ENCODE data around the gene TJP1.

The TJP1 gene

DNA sequence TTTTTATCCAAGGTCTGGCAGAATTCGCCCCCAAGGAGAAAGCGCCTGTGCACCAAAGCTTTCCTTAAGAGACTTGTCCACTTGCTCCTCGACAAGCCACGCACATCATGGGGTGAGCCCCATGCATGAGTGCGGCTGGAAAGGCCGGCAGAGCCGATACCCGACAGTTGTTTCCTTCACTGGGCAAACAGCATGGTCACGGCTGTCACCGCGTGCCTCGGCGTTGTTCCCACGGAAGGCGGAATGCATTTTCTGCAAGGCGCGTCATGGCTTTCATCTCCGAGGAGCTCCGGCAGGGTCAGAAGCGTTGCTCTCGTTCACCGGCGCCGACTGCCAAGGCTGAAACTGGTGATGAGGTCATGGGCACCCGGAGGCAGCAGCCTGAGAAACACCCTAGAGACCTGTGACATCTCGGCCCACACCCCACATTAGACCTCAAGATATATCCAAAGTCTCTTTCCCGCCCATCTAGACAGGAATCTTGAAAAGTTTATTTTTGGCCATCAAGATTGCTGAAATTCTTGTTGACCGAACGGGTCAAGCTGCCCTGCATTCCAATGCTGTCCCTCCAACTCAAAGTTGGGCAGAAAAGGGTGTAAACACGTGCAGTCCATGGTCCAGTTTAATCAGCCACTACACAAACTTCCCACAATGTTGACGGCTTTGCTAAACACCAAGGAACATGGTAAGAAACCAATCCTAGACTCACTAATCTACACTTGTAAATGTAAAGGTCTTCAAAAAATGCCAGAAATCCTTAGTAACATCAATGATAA lies 604 bp upstream of the TJP1 start:
- TF ChIP-seq GATA3 (IDR thresholded peaks at IDR 0.05; ENCODE audit: low read depth, low read length) (no peak), GATA2 (IDR thresholded peaks at IDR 0.05; ENCODE audit: low read depth, low read length) (no peak)

DNA sequence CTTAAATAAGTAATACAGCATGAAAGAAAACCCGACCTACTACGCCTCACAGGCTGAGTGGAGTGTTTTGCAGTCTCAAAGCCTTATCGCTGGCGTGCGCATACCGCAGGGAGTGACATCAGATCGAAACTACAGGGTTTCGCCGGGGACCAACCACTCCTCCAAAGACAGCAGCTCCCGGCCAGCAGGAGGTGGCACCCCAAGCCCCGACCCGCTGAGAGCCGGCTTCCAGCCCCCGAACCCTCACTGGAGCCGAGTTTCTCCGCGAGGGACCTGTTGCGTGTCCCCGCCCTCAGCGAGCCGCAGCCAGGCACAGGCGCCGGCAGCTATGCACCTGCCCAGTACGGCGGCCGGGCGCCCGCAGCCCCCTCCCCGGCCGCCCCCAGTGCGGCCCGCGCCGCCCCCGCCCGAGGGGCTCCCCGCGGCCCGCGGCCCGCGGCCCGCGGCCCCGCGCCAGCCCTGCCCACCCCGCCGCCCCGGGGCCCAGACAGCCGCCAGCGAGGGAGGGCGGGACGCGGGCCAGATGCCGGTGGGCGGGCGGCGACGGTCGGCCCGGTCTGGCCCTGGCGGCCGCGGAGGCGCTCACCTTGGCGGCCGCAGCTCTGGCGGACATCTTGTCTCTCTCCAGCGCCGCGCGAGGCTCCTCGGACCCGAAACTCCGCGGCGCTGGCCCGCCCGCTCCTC lies 710 bp downstream of the TJP1 start:
- TF ChIP-seq GATA2 (IDR thresholded peaks at IDR 0.05; ENCODE audit: low read depth, low read length) (peak; percentile 53), GATA3 (IDR thresholded peaks at IDR 0.05; ENCODE audit: low read depth, low read length) (no peak)

DNA sequence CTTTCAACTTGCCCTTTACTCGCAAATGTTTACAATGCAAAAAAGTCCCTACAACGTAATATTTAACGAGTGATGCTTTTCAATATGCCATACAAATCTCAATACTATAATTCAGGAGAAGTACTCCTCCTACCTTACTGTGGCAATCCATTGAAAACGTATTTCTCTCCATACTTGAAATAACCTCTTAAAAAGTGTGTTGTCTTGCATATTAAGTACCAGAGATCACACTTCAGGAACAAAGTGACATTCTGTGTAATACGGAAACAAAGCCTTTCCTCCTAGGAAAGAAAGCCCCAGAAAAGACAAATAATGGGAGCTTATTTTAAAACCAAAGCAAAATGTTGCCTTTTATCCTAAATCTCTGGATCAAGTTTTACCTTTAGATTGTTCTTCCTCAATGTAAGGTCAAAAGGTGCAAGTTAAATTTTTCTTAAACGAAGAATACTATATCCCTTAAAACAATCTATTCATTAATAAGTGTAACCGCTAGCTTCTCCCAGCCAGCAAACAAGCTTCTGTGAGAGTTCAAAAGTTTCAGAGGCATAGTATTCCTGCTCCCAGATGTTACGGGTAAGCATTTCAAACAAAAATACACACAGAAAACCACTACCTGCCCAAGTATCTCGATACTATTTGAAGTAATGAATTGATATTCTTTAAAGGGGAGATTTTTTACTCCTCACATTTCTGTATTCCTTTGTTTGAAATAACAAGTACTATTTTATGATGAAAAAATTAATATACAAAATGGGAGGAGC lies 1.7 kb downstream of the TJP1 start:
- TF ChIP-seq GATA2 (IDR thresholded peaks at IDR 0.05; ENCODE audit: low read depth, low read length), result no peak
- no peak for TF ChIP-seq GATA3 (IDR thresholded peaks at IDR 0.05; ENCODE audit: low read depth, low read length)

DNA sequence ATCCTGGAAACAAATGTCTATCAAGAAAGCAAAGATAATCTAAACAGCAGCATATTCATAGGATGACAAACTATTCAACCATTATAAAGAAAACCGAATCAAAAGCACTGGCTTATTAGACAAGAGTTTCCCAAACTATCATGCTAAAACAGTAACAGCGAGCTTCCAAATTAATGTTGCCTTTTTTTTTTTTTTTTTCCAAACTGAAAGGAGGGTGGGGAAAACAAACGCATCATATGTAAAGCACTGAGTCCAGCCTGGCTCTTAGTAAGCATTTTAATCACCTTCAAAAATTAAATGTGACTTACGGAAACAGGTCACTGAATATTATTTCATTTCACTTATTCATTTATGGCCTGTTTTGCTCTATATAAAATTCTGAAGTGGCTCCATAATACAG lies 2.3 kb downstream of the TJP1 start:
- TF ChIP-seq GATA2 (IDR thresholded peaks at IDR 0.05; ENCODE audit: low read depth, low read length), result no peak
- no peak for TF ChIP-seq GATA3 (IDR thresholded peaks at IDR 0.05; ENCODE audit: low read depth, low read length)

DNA sequence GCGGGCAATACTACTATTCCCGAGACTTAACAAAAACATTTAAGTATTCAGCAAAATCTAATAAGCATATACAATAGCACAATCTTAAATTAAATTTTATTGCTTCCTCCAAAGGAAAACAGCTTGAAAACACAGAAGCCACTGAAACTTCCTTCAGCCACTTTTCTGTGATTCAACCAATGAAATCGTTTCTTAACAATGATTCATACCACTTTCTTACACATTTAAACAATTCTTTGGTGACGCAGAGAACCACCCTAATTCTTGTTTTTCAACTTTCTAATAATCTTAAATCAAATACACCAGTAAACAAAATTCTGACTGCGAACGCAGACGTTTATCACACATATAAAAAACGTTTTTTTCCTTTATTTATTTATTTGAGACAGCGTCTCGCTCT lies 4.1 kb downstream of the TJP1 start:
- TF ChIP-seq GATA2 (IDR thresholded peaks at IDR 0.05; ENCODE audit: low read depth, low read length) (no peak), GATA3 (IDR thresholded peaks at IDR 0.05; ENCODE audit: low read depth, low read length) (no peak)

DNA sequence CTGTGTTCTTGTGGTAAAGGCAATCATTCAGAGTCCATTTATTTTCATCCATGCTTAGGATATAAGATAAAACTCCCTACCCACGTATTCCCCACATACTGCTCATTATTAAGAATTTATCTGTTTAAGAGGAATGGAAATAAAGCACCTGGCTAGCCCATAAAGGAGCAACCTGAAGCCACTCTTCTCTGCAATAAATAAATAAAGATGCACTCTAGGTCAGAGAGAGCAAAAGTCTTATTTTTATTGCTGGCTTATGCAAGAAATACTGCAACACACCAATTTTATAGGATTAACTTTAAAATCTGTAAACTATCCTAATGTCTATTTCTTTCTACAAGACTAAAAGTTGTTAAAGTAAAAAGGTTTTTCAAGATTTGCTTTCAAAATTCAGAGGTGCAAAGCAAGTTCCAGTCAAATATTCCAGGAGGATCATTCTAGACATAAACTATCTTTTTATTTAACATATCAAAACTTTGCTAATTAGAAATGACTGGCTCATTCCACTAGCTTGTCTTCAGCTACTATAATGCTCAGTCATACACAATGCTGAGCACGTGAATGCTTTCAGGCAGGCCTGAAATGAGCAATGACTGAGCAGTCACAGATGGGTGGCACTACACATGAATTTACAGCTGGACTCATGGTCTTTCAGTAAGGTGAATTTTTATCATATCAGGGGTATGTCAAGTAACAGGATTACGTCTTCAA lies 7.1 kb downstream of the TJP1 start:
- no peak for TF ChIP-seq GATA2 (IDR thresholded peaks at IDR 0.05; ENCODE audit: low read depth, low read length)
- TF ChIP-seq GATA3 (IDR thresholded peaks at IDR 0.05; ENCODE audit: low read depth, low read length), result no peak

DNA sequence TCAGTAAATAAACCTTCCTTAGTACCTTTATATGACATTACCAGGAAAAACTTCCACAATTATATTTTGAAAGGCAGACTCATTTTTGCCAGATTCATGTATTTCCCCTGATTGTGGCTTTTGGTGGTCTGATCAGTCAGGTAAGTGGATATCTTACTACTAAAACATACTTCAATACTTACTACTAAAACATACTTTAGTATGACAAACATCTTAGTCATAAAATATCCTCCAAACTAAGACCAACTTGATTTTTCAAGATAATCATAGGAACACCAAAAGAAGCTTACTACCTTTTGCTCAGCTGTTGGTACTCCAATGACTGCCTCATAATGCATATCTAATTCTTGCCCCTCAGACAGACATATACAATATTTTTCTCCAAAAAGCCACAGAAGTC lies 9.3 kb downstream of the TJP1 start:
- TF ChIP-seq GATA3 (IDR thresholded peaks at IDR 0.05; ENCODE audit: low read depth, low read length) (no peak), GATA2 (IDR thresholded peaks at IDR 0.05; ENCODE audit: low read depth, low read length) (no peak)

DNA sequence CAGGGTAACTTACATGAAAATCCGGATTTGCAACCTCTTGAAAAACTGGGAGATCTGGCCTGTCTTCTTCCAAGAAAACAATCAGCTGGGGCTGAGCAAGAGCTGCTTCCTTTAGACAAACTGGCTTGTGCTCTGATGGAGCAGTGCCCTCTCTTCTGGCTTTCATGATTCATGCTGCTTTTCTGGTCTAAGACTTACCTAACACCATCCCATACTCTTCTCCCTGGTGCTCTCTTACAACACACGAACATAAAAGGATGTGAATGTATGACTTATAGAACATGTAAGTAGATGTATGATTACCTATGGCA lies 9.9 kb downstream of the TJP1 start:
- TF ChIP-seq GATA3 (IDR thresholded peaks at IDR 0.05; ENCODE audit: low read depth, low read length), result no peak
- TF ChIP-seq GATA2 (IDR thresholded peaks at IDR 0.05; ENCODE audit: low read depth, low read length), result no peak

DNA sequence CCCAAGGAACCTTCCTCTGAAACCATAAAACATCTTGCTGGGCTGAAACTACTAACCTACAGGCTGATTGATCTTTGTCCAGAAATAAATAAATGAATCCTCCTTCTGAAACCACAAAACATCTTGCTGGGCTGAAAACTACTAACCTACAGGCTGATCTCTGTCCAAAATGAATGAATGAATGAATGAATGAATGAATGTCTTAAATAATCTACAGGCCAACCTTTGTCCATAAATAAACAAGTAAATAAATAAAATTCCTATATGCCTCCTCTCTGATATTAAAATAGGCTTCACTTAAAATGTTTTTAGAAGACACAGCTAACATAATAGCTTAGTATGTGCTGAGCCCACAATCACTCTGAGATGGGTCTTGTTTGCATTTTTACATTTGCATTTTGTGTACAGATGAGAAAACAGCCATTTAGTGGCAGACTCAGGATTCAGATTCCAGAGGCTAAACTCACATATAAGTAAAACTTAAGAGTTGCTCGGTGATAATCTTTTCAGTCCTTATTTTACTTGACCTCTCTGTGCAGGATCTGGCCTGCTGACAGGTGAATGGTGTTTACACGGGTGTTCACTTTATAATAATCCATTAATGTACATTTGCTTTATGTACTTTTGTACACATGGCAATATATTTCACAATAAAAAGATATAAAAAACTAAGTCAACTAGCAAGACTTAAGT lies 10.4 kb downstream of the TJP1 start:
- TF ChIP-seq GATA2 (IDR thresholded peaks at IDR 0.05; ENCODE audit: low read depth, low read length) (no peak), GATA3 (IDR thresholded peaks at IDR 0.05; ENCODE audit: low read depth, low read length) (no peak)

DNA sequence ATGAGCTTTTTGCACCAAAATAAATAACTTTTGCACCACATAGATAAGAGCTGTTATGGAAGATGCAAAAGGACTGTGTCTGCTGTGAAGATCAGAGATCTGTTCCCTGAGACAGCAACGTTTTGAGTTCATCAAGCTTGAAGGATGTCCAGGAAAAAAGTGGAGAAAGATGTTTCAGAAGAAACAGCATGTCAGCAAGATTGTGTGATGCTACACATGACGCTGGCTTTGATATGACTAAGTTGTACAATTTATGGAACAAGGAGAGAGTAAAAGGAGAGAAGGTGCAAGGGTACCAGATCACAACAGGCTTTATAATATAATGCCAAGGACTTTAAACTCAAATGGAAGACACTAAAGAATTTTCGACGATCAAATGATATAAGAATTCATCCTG lies 16.6 kb downstream of the TJP1 start:
- TF ChIP-seq GATA2 (IDR thresholded peaks at IDR 0.05; ENCODE audit: low read depth, low read length) (no peak), GATA3 (IDR thresholded peaks at IDR 0.05; ENCODE audit: low read depth, low read length) (no peak)

DNA sequence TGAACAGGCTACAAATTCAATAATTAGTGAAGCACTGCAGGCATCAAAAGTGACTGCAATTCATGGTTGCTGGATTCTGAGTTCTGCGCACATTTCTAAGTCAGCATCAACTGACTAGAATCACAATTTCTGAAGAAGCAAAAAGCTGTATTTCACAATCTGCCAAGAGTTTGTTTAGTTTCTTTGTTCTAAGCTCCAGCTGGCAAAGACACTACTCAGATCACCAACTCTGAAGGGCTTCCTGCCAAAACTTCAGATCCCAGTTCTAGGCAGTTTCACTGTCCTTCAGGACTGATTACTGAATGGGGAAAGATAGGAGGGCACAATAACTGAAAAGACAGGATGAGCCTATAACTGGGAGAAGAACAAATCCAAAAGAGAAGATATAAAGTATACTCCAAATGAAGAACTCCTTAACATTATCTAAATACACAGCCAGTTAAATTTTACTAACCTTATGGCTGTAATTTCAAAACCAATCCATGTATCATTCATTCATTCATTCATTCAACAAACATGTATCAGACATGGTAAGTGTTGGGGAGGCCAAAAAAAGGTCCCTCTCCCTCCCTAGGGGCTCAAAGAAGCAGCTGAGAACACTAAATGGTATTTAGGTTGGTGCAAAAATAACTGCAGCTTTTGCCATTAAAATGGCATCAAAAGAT lies 17.1 kb downstream of the TJP1 start:
- TF ChIP-seq GATA3 (IDR thresholded peaks at IDR 0.05; ENCODE audit: low read depth, low read length), result no peak
- TF ChIP-seq GATA2 (IDR thresholded peaks at IDR 0.05; ENCODE audit: low read depth, low read length), result no peak

DNA sequence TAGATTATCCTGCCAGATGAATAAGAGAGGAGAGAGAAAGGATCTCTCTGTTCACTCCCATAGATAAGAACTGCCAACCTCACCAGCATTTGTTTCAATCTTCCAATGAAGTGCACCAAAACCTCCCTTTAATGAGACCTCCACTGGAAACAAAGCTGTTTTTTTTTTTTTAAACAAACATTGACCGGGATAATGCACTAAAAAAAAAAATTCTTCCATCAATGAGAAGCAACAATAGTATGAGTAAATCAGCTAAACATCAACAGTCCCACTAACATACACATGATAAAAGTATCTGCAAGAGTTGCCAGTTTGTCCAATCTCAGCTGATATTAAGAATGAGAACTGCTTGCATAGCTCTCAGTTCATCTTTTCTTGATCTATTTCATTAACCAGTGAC lies 19.9 kb downstream of the TJP1 start:
- TF ChIP-seq GATA3 (IDR thresholded peaks at IDR 0.05; ENCODE audit: low read depth, low read length) (no peak), GATA2 (IDR thresholded peaks at IDR 0.05; ENCODE audit: low read depth, low read length) (no peak)
